NK-92 treated with Interleukin-12 subunit alpha and Interleukin-12 subunit beta, amount 100 ng/mL, for 24 hours (cell line): ENCODE results near the gene VWA8.

Experiments
- DNase-seq: peaks from one replicate; lab custom pipeline; 2025; lab: John Stamatoyannopoulos, UW

Gene VWA8

GRCh38 chr13:41960637-41961465, at the start of gene VWA8:
Gene VWA8, minus strand, starts transcription at chr13:41961109. Its CDS starts 94 bp downstream, at chr13:41961015.
- peak; percentile 81 for DNase-seq

DNA sequence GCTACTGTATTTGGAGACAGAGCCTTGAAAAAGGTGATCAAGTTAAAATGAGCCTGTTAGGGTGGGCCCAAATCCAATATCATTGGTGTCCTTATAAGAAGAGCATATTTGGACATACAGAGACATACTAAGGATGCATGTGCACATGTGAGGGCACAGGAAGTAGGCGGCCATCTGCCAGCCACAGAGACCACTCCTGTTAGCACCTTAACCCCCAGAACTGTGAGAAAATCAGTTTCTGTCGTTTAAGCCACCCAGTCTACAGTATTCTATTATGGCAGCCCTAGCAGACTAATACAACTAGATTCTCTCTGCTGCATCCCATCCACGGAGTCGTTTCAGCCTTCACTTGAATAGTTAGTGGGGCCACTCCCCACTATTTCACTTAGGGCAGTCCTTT, 48.1 kb upstream of the VWA8 start:
- DNase-seq, result no peak

GRCh38 chr13:42007844-42008243, 46.9 kb upstream of the VWA8 start:
- no peak for DNase-seq

DNA sequence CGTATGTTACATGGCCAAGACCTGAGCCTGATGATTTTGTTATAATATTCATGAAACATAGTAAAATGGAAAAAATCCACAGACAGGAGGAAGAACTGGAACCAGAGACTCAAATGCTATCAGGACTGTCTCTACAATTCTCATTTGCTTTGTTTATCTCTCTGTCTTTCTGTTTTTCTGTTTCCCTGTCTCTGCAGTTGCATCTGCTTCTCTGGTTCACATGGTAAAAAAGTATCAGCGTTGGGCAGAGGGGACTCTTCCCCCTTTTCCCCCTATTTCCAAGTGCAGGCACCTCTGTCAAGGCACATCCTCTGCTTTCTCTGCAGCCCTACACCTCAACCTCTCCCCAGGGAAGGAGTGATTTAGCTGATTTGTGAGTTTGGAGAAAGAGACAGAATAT, 41.2 kb upstream of the VWA8 start:
- DNase-seq, result no peak

DNA sequence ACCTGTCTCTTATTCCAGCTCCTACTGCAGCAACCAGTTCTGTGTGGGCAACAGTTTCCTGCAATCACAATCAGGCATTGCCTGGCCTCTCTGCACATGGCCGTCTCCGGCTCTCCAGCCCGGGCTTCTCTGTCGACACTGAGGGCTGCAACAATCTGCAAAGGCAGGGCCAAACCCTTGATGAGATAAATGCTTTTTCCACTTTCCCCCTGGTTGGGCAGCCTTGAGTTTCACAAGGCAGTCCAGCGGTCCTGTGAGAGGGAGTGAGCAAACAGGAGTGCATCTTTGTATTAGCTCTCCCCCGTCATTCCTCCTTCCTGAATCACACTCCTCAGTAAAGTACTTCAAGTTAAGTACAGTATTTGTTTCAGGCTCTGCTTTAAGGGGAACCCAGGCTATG, 40.7 kb upstream of the VWA8 start:
- DNase-seq, result no peak

GRCh38 chr13:42000846-42001245, 39.9 kb upstream of the VWA8 start:
- no peak for DNase-seq

DNA sequence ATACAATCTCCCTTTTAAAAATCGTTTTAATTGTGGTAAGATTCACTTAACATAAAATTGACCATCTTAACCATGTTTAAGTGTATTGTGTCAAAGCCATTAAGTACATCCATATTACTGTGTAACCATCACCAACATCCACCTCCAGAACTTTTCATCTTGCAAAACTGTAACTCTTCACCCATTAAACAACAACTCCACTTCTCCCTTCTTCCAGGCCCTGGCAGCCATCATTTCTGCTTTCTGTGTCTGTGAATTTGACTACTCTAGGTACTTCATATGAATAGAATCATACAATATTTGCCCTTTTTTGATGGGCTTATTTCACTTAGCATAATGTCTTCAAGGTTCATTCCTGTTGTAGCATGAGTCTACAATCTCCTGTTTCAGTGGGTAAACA, 36.5 kb upstream of the VWA8 start:
- no peak for DNase-seq

DNA sequence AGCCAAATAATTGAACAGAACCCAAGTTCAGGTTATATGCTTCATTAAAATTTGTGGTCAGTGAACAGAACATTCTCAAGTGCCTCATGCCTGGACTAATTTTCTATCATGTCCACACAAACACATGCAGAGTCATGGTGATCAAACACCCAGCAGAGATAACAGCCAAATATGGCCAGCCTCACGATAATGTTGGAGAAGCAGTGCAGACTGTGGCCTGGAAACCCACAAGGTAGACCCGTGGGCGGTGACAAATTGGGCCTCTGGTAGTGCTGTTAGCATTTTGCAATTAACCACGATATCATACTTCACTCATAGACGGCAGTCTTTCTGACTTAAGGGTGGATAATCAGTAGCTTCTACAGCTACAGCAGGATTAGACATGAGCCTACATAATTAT, 35.0 kb upstream of the VWA8 start:
- peak; percentile 71 for DNase-seq

DNA sequence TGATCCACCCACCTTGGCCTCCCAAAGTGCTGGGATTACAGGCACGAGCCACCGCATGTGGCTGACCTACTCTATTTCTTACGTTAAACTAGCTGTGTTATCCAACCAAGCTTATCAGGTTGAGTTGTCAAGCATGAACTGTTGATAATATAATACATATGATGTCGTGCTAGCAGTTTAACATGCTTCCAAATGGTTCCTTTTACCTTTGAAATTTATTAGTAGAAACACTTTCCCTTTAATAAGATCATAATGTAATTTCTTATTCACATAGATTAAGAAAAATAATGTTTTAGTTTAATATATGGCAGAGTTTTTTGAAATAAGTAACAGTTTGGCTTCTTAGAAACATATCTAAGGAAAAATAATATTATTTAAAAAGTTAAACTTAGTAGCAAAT, 34.4 kb upstream of the VWA8 start:
- no peak for DNase-seq

DNA sequence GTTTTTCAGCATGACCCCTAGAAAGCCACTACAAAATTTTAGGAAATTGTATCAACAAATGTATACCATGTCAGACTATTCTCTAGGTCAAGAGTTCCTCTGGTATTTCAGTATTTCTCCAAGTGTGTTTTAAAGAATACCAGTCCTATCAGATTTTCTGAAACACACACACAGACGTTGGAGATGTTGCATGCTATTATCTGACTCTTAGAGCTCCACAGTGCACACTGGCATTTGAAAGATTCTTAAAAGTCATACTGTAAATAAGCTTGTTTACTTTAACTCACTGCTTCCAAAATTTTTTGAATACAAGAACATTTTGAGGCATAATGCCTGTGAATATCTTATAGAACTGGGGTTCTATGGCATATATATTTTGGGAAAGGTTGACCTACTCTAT, 33.8 kb upstream of the VWA8 start:
- no peak for DNase-seq

- DNase-seq, result no peak
These were observed 31.0 kb upstream of the VWA8 start for GRCh38 chr13:41991936-41992335.

- DNase-seq, result no peak
These were observed 27.3 kb upstream of the VWA8 start for GRCh38 chr13:41988244-41988643.

DNA sequence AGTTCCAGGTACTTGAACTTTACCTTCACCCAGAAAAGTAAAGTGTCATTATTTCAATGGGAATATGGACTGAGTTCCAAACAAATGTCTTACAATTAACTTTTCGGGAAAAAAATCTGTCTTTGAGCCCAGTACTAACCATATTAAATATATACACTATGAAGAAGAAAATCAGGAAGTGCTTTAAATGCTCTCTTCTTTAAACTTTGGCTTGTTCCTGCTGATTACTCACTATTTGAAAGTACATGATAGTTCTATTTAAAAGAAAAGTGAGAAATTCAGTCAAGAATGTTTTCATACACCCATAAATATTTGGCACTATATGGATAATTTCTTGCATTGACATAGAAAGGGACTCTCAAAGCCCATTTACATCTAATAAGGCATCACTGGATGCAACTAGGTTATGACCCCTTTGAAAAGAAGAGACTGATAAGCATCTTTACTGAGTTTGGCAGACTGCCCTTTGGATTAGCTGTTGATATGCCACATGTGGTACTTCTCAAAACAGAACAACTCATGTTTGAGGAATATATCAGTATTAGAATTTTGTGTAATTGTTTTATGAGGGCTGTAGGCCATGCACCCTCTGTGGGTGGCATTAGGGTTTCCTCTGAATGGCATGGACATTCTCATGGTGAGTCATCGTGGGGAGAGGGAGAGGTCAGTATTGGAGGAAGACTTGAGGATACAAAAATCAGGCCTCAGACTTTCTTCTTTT, 25.0 kb upstream of the VWA8 start:
- DNase-seq, result no peak

DNA sequence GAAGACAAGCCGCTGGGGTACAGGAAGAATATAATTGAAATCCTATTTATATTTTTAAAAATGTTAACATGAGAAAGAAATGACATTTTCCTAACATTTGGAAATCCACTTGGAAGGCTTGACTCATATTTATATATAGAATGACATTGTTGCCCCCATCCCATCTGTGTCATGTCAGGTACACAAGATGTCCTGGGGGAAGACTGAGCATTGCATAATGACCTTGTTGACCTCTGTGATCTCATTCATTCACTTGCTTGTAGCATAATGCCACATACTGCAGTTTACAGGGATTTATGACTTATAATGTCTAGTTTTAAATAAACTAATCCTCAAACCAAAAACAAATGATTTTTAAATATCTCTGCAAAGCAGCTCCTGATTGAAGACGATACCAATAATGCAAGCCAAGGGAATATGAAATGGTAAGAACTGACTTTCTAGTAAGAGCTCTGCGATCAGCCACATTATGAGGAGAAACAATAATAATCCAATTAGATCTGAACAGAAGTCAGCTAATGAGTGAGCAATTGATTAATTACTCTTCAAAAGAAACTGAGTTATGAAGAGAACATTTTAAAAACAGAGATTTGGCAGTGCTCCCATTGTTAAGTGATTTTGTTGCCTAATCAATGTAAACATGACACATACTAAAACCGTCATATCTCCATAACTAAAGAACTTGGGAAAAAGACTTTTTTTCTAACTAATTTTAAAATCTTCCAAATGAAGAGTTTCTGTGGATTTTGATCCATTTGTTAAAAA, 21.2 kb upstream of the VWA8 start:
- no peak for DNase-seq

GRCh38 chr13:41978007-41978406, 17.1 kb upstream of the VWA8 start:
- no peak for DNase-seq

GRCh38 chr13:41976476-41976875, 15.6 kb upstream of the VWA8 start:
- DNase-seq, result no peak

- no peak for DNase-seq
These were observed 13.5 kb upstream of the VWA8 start for GRCh38 chr13:41974262-41974900.

- no peak for DNase-seq
These were observed 12.4 kb upstream of the VWA8 start for GRCh38 chr13:41973247-41973741.

DNA sequence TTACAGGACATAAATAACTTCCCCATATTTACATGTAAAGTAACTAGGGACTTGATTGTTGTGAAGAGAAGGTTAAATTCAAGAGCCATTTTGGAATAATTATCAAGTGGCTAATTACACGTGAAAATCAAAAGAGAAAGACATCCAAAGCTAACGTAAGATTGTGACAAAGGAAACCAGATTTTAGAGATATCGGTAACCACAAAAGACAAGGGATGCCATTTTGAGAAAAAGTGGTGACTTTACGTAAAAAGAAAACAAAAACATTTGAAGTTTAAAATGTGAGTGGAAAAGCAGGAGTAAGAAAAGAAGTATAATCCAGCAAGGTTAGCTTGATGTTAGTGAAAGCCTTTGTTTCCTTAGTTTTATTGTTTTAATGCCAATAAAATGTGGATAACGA, 10.9 kb upstream of the VWA8 start:
- no peak for DNase-seq

- no peak for DNase-seq
These were observed 10.0 kb upstream of the VWA8 start for GRCh38 chr13:41970918-41971317.

GRCh38 chr13:41970022-41970421, 9.1 kb upstream of the VWA8 start:
- DNase-seq, result no peak

DNA sequence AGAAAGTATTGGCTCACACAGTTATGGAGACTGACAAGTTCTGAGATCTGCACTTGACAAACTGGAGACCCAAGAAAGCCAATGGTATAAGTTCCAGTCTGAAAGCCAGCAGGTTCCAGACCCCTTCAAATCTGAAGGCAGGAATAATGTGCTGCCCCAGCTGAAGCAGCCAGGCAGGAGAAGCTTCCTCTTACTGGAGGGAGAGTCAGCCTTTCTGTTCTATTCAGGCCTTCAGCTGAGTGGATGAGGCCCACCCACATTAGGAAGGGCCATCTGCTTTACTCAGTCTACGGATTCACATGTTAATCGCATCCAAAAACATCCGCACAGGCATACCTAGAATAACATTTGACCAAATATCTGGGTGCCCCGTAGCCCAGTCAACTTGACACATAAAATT, 8.2 kb upstream of the VWA8 start:
- no peak for DNase-seq
